Keratinocyte (primary cell): ENCODE measurements around the gene SCAF1. TPM values are rescaled to one million over a fixed set of nuclear protein-coding genes. Genes with fewer than 3 reads are reported as not detected.
A peak's percentile ranks its signal among the peaks of the same experiment; 100 is the strongest.

Experiments used
- DNase-seq: peaks from one replicate; pipeline ENCODE4 v3.0.0-alpha.2; 2011; ENCODE audit warnings: low read depth, missing footprints, low spot score
- FAIRE-seq: peaks from 2 replicates; lab custom pipeline; 2011; peaks lifted over from hg19 to GRCh38; lab: Jason Lieb, UNC
- H2AFZ ChIP-seq: 2 replicates; pipeline ENCODE4 v1.6.0; 2012; ENCODE audit warnings: low read length, control low read depth, inconsistent platforms; ENCODE audit not compliant: control insufficient read depth
- H3K27ac ChIP-seq: 2 replicates; pipeline ENCODE4 v1.5.1; 2011; ENCODE audit warnings: low read length; ENCODE audit not compliant: control insufficient read depth, insufficient read depth
- H3K27me3 ChIP-seq: 3 replicates; pipeline ENCODE4 v1.6.0; 2011; ENCODE audit warnings: low read length; ENCODE audit not compliant: control insufficient read depth, insufficient read depth; ENCODE audit errors: extremely low read depth
- H3K36me3 ChIP-seq, 2 experiments: 2 replicates in 1 of 2; 3 replicates in 1 of 2; pipeline ENCODE4 v1.5.1; 2011; ENCODE audit warnings: low read length in 2 of 2, mild to moderate bottlenecking in 1 of 2; ENCODE audit not compliant: control insufficient read depth in 2 of 2, insufficient read depth in 2 of 2; ENCODE audit errors: extremely low read depth in 1 of 2
- H3K4me1 ChIP-seq: 3 replicates; pipeline ENCODE4 v1.5.1; 2011; ENCODE audit warnings: low read length; ENCODE audit not compliant: control insufficient read depth, insufficient read depth; ENCODE audit errors: extremely low read depth
- H3K4me2 ChIP-seq: 3 replicates; pipeline ENCODE4 v1.6.0; 2011; ENCODE audit warnings: low read depth, low read length; ENCODE audit not compliant: control insufficient read depth, insufficient read depth; ENCODE audit errors: extremely low read depth
- H3K4me3 ChIP-seq, 3 experiments: fragments of 200-600 bp in 1 of 3; sonication (generic) in 1 of 3; 2 replicates in 2 of 3; 3 replicates in 1 of 3; pipeline ENCODE4 v1.5.1; 2011 to 2016; ENCODE audit warnings: low read length in 3 of 3, mild to moderate bottlenecking in 3 of 3, control low read depth in 2 of 3, inconsistent platforms in 1 of 3, low read depth in 1 of 3, mixed read lengths in 1 of 3, mixed run types in 1 of 3, moderate library complexity in 1 of 3; ENCODE audit not compliant: control insufficient read depth in 2 of 3, insufficient read depth in 2 of 3; ENCODE audit errors: extremely low read depth in 1 of 3
- H3K79me2 ChIP-seq: 2 replicates; pipeline ENCODE4 v1.6.0; 2012; ENCODE audit warnings: low read length; ENCODE audit not compliant: control insufficient read depth, insufficient read depth
- H3K9ac ChIP-seq: 3 replicates; pipeline ENCODE4 v1.6.0; 2011; ENCODE audit warnings: low read length; ENCODE audit not compliant: control insufficient read depth, insufficient read depth; ENCODE audit errors: extremely low read depth
- H3K9me1 ChIP-seq: 3 replicates; pipeline ENCODE4 v1.6.0; 2011; ENCODE audit warnings: low read length; ENCODE audit not compliant: control insufficient read depth, insufficient read depth; ENCODE audit errors: extremely low read depth
- H3K9me3 ChIP-seq: 2 replicates; pipeline ENCODE4 v1.5.1; 2012; ENCODE audit warnings: low read depth, low read length; ENCODE audit not compliant: control insufficient read depth
- H4K20me1 ChIP-seq: 3 replicates; pipeline ENCODE4 v1.6.0; 2011; ENCODE audit warnings: low read length; ENCODE audit not compliant: control insufficient read depth, insufficient read depth; ENCODE audit errors: extremely low read depth
- CTCF ChIP-seq, 3 experiments: IDR thresholded peaks in 1 of 3; conservative IDR thresholded peaks in 1 of 3; optimal IDR thresholded peaks in 1 of 3; 2 replicates in 2 of 3; 3 replicates in 1 of 3; pipeline versions ENCODE3 to v1.5.1; 2011; ENCODE audit warnings: low read length in 3 of 3, mild to moderate bottlenecking in 3 of 3, moderate library complexity in 2 of 3, control low read depth in 1 of 3, inconsistent platforms in 1 of 3; ENCODE audit not compliant: insufficient read depth in 2 of 3; ENCODE audit errors: extremely low read depth in 1 of 3
- EZH2 ChIP-seq: IDR thresholded peaks from one replicate; pipeline ENCODE4 v1.6.1; 2012; ENCODE audit warnings: inconsistent platforms, mild to moderate bottlenecking, low read length, moderate library complexity
- dilution Hi-C: fragments of 300-500 bp; cut with MboI; formaldehyde crosslinking; loops from one replicate; pipeline ENCODE4 v1.7.0; 2020; ENCODE audit warnings: low sequenced_read_pairs; ENCODE audit not compliant: extremely low pct_ligation_motif_present
- polyA plus RNA-seq, 5 experiments: library from polyadenylated mRNA; depleted of rRNA in 3 of 5; stranded (reverse) in 3 of 5; stranded (forward) in 1 of 5; unstranded in 1 of 5; fragments of >200 nt; gene quantifications; 1 replicate in 1 of 5; 2 replicates in 3 of 5; 3 replicates in 1 of 5; pipeline versions ENCODE4 v1.2.1 to v1.2.3, GENCODE V29; 2011 to 2012; ENCODE audit warnings: missing spikeins in 2 of 5, low read depth in 1 of 5, low replicate concordance in 1 of 5

The SCAF1 gene
- polyA plus RNA-seq, 1 donor (not counting 4 experiments of a cell fraction or from before 2014, with no cell fraction given) = 3.4 TPM

- H2AFZ ChIP-seq = peak within 1 kb of the TSS; percentile 30
- H3K4me1 ChIP-seq = peaks cover 21% of the 10 kb centered on the region
- peaks cover 11 to 16% of the 10 kb centered on the region in 2 experiments for H3K36me3 ChIP-seq
- H3K4me2 ChIP-seq = peak within 1 kb of the TSS; percentile 93
- peaks cover 7% of the 10 kb centered on the region for H4K20me1 ChIP-seq
- H3K27me3 ChIP-seq = no peaks in the 10 kb centered on the region
- FAIRE-seq (no peak), DNase-seq (no peak)
- TF ChIP-seq CTCF (optimal IDR thresholded peaks at IDR 0.05 in 1 of 3, IDR thresholded peaks at IDR 0.05 in 1 of 3, conservative IDR thresholded peaks at IDR 0.05 in 1 of 3; ENCODE audit: extremely low read depth in 1 of 3, insufficient read depth in 2 of 3, low read length in 3 of 3) (no peak), EZH2 (no peak)
- peaks cover 2% of the 10 kb centered on the region for H3K79me2 ChIP-seq
- no peak within 1 kb of the TSS for H3K27ac ChIP-seq
- H3K4me3 ChIP-seq = peak within 1 kb of the TSS; percentile 9 to 60 (median 47)
- H3K9me1 ChIP-seq = no peaks in the 10 kb centered on the region
- dilution Hi-C loops = no loop called here
- H3K9me3 ChIP-seq = no peaks in the 10 kb centered on the region
- H3K9ac ChIP-seq = peak within 1 kb of the TSS; percentile 56
These were observed 48.7 kb downstream of the SCAF1 start, which contains the start of gene CPT1C for GRCh38 chr19:49690656-49691242. CPT1C (plus strand) TSS chr19:49691116; CDS start chr19:49692253, 1,137 bp downstream.

- H3K36me3 ChIP-seq = peaks cover 6 to 13% of the 10 kb centered on the region in 2 experiments
- H3K4me3 ChIP-seq = peak overlapping the region in 2 of 3 experiments; percentile 47 to 60
- H3K4me1 ChIP-seq = peaks cover 21% of the 10 kb centered on the region
- FAIRE-seq = no peak
- no peak overlapping the region for H3K9ac ChIP-seq
- DNase-seq = no peak
- no peaks in the 10 kb centered on the region for H3K9me3 ChIP-seq
- no peak for TF ChIP-seq CTCF (optimal IDR thresholded peaks at IDR 0.05 in 1 of 3, IDR thresholded peaks at IDR 0.05 in 1 of 3, conservative IDR thresholded peaks at IDR 0.05 in 1 of 3; ENCODE audit: extremely low read depth in 1 of 3, insufficient read depth in 2 of 3, low read length in 3 of 3)
- no peak for TF ChIP-seq EZH2
- dilution Hi-C loops = no loop called here
- H3K4me2 ChIP-seq = peak overlapping the region; percentile 93
- no peaks in the 10 kb centered on the region for H3K27me3 ChIP-seq
- peaks cover 7% of the 10 kb centered on the region for H4K20me1 ChIP-seq
- no peaks in the 10 kb centered on the region for H3K79me2 ChIP-seq
- H3K27ac ChIP-seq = no peak overlapping the region
- no peaks in the 10 kb centered on the region for H3K9me1 ChIP-seq
- no peak overlapping the region for H2AFZ ChIP-seq
These were observed 49.5 kb downstream of the SCAF1 start for GRCh38 chr19:49691243-49692146.
